Measurements from ENCODE around the gene PSEN1. TPM values are rescaled to one million over a fixed set of nuclear protein-coding genes. Genes with fewer than 3 reads are reported as not detected.

The PSEN1 gene
- total and polyA plus RNA-seq, 9 donors: 21.7 to 73.1 (median 44.0) TPM

DNA sequence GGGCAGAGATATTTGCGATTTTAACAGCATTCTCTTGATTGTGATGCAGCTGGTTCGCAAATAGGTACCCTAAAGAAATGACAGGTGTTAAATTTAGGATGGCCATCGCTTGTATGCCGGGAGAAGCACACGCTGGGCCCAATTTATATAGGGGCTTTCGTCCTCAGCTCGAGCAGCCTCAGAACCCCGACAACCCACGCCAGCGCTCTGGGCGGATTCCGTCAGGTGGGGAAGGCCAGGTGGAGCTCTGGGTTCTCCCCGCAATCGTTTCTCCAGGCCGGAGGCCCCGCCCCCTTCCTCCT lies 271 bp upstream of the PSEN1 start:
- H3K36me3 ChIP-seq: no peaks in the 10 kb centered on the region
- H3K4me3 ChIP-seq: peak overlapping the region; percentile 89
- peak overlapping the region in 1 of 2 donors; percentile 81 for H3K27ac ChIP-seq
- intact Hi-C loops (cut with DNase I): no loop called here
- 0 to 1% (median 1%) methylated on average over 15 to 16 of the region's 16 CpGs for WGBS, 3 donors
- no peaks in the 10 kb centered on the region for H3K27me3 ChIP-seq
- no peak for DNase-seq
- TF ChIP-seq POLR2A (IDR thresholded peaks at IDR 0.05): no peak
- TF ChIP-seq, protein P1, sequence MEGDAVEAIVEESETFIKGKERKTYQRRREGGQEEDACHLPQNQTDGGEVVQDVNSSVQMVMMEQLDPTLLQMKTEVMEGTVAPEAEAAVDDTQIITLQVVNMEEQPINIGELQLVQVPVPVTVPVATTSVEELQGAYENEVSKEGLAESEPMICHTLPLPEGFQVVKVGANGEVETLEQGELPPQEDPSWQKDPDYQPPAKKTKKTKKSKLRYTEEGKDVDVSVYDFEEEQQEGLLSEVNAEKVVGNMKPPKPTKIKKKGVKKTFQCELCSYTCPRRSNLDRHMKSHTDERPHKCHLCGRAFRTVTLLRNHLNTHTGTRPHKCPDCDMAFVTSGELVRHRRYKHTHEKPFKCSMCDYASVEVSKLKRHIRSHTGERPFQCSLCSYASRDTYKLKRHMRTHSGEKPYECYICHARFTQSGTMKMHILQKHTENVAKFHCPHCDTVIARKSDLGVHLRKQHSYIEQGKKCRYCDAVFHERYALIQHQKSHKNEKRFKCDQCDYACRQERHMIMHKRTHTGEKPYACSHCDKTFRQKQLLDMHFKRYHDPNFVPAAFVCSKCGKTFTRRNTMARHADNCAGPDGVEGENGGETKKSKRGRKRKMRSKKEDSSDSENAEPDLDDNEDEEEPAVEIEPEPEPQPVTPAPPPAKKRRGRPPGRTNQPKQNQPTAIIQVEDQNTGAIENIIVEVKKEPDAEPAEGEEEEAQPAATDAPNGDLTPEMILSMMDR (IDR thresholded peaks at IDR 0.05): no peak
- TF ChIP-seq EP300 (IDR thresholded peaks at IDR 0.05): no peak
- H3K9me3 ChIP-seq: no peaks in the 10 kb centered on the region
- H3K4me1 ChIP-seq (ENCODE audit: insufficient read depth): peaks cover 12% of the 10 kb centered on the region

DNA sequence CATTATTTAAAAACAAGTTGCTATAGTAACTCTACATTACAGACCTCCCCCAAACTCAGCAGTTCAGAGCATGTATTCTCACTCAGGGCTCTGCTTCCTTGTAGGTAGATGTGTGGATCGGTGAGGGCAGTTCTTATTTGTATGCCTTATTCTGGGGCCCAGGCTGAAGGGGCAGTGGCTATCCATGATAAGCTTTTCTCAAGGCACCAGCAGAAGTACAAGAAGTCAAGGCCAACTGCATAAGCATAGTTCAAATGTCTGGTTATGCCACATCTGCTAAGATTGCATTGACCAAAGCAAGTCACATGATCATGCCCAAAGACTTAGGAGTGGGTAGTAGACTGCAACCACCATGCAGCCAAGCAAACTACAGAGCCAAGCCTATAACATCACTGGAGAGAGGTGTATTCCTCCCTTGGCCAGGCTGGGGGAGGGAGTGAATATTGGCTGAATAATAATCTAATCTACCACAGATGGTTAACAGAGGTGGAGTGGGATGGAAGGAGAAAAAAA lies 4.6 kb downstream of the PSEN1 start:
- WGBS, 3 donors: 70 to 81% (median 78%) methylated on average over 1 of the region's 1 CpG
- H3K4me1 ChIP-seq (ENCODE audit: insufficient read depth): peaks cover 19% of the 10 kb centered on the region

DNA sequence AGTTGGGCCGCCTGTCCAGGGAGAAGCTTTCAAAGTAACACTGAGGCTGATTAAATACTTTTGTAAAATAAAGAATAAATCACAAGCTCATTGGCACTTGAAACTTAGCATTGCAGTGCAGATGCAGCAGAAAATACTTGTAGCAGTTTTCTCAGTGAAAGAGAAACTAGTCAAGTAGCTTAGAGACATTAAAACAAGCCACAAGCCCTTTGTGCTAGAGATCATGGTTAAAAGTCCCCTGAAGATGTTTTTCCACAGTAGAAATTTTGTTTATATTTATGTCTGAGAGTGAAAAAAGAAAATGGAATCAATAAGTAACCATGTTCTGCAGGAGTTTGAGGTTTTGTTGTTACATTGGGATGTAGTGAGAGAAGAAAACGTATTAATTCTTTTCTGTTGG lies 5.9 kb downstream of the PSEN1 start:
- 38 to 58% (median 42%) methylated on average over 2 of the region's 2 CpGs for WGBS, 3 donors
- Histone ChIP-seq H3K4me3 (no peak overlapping the region), H3K36me3 (no peaks in the 10 kb centered on the region), H3K27ac (no peak overlapping the region), H3K27me3 (no peaks in the 10 kb centered on the region), H3K9me3 (no peaks in the 10 kb centered on the region), H3K4me1 (ENCODE audit: insufficient read depth) (peaks cover 19% of the 10 kb centered on the region)
- intact Hi-C loops (cut with DNase I): no loop called here
- TF ChIP-seq, protein P1 (IDR thresholded peaks at IDR 0.05): no peak
- no peak for TF ChIP-seq EP300 (IDR thresholded peaks at IDR 0.05)
- no peak for TF ChIP-seq POLR2A (IDR thresholded peaks at IDR 0.05)
- DNase-seq: no peak

More for the DNA sequence above, 4.6 kb downstream of the PSEN1 start:
- H3K9me3 ChIP-seq: no peaks in the 10 kb centered on the region
- TF ChIP-seq POLR2A (IDR thresholded peaks at IDR 0.05) (no peak), EP300 (IDR thresholded peaks at IDR 0.05) (no peak)
- TF ChIP-seq, protein P1 (IDR thresholded peaks at IDR 0.05): no peak
- H3K27ac ChIP-seq: no peak overlapping the region
- intact Hi-C loops (cut with DNase I): no loop called here
- DNase-seq: no peak
- H3K36me3 ChIP-seq: no peaks in the 10 kb centered on the region
- H3K4me3 ChIP-seq: no peak overlapping the region
- H3K27me3 ChIP-seq: no peaks in the 10 kb centered on the region

DNA sequence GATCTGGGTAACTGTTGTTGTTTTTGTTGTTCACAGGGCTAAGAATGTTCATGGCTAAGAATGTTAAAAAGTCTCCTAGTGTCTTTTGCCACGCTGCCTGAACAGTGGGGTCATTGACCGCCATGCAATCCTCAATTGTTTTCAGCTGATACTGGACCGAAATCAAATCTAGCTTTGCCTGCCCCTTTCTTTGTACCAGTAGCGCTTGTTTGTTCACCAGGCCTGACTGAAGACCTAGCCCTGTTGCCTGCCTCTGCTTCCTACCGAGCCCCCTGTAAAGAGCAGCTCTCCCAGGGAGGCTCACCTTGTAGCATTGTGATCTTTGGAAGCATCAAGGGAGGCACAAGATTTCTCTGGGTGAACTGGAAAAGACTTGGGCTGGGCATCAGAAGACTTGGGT lies 6.7 kb downstream of the PSEN1 start:
- 52 to 74% (median 54%) methylated on average over 5 of the region's 5 CpGs for WGBS, 3 donors
- intact Hi-C loops (cut with DNase I): no loop called here
- peaks cover 13% of the 10 kb centered on the region for H3K4me1 ChIP-seq (ENCODE audit: insufficient read depth)
- H3K4me3 ChIP-seq: no peak overlapping the region
- H3K36me3 ChIP-seq: no peaks in the 10 kb centered on the region
- H3K27ac ChIP-seq: no peak overlapping the region
- no peaks in the 10 kb centered on the region for H3K27me3 ChIP-seq
- H3K9me3 ChIP-seq: no peaks in the 10 kb centered on the region
- DNase-seq: no peak
- no peak for TF ChIP-seq POLR2A (IDR thresholded peaks at IDR 0.05)
- TF ChIP-seq, protein P1 (IDR thresholded peaks at IDR 0.05): no peak
- TF ChIP-seq EP300 (IDR thresholded peaks at IDR 0.05): no peak

All from ovary (tissue), 9 donors.